SK-N-SH treated with all-trans-retinoic acid at 6 μM for 48 hours (cell line): ENCODE measurements around the gene SMC6.

Source experiments
- ATAC-seq: fragments of 200-7000 bp; cut with Tn5 transposase; 3 replicates; pipeline ENCODE4 v1.9.1; 2020; ENCODE audit warnings: mild to moderate bottlenecking, moderate library complexity
- ARNTL ChIP-seq: fragments of 450-650 bp; formaldehyde crosslinking; IDR thresholded peaks from 2 replicates; pipeline ENCODE4 v1.5.0; 2020; ENCODE audit warnings: low read depth, mild to moderate bottlenecking, moderate library complexity, borderline replicate concordance
- BACH2 ChIP-seq: fragments of 250-450 bp; sonication (Bioruptor Pico); IDR thresholded peaks from 2 replicates; pipeline ENCODE4 v1.9.0; 2021; ENCODE audit warnings: mild to moderate bottlenecking, borderline replicate concordance
- CREB5 ChIP-seq: fragments of 250-450 bp; sonication (Bioruptor Pico); IDR thresholded peaks from 2 replicates; pipeline ENCODE4 v1.5.1; 2020; ENCODE audit warnings: low read depth, mild to moderate bottlenecking, moderate library complexity
- CSDC2 ChIP-seq: fragments of 250-450 bp; sonication (Bioruptor Pico); IDR thresholded peaks from 2 replicates; pipeline ENCODE4 v1.5.0; 2020; ENCODE audit warnings: mild to moderate bottlenecking, moderate library complexity
- CSRNP3 ChIP-seq: fragments of 250-450 bp; sonication (Bioruptor Pico); IDR thresholded peaks from 2 replicates; pipeline ENCODE4 v1.5.1; 2021; ENCODE audit warnings: mild to moderate bottlenecking, moderate library complexity
- ESRRG ChIP-seq: fragments of 250-450 bp; sonication (Bioruptor Pico); IDR thresholded peaks from 2 replicates; pipeline ENCODE4 v1.6.1; 2021; ENCODE audit warnings: mild to moderate bottlenecking
- GLIS3 ChIP-seq: fragments of 250-450 bp; sonication (Bioruptor Pico); IDR thresholded peaks from 2 replicates; pipeline ENCODE4 v1.5.0; 2020; ENCODE audit warnings: mild to moderate bottlenecking, moderate library complexity
- ISL1 ChIP-seq: fragments of 250-450 bp; sonication (Bioruptor Pico); IDR thresholded peaks from 2 replicates; pipeline ENCODE4 v2.1.2; 2022; ENCODE audit warnings: mild to moderate bottlenecking, moderate library complexity
- OSR1 ChIP-seq: fragments of 250-450 bp; sonication (Bioruptor Pico); IDR thresholded peaks from 2 replicates; pipeline ENCODE4 v1.8.0; 2022; ENCODE audit warnings: moderate library complexity, mild to moderate bottlenecking, inconsistent platforms
- PATZ1 ChIP-seq: fragments of 250-450 bp; sonication (Bioruptor Pico); IDR thresholded peaks from 2 replicates; pipeline ENCODE4 v1.8.0; 2020; ENCODE audit warnings: mild to moderate bottlenecking, moderate library complexity, borderline replicate concordance
- POU6F1 ChIP-seq: fragments of 250-450 bp; sonication (Bioruptor Pico); IDR thresholded peaks from 2 replicates; pipeline ENCODE4 v1.8.0; 2021; ENCODE audit warnings: low read depth, mild to moderate bottlenecking, moderate library complexity, borderline replicate concordance
- PPARA ChIP-seq: fragments of 250-450 bp; sonication (Bioruptor Pico); IDR thresholded peaks from 2 replicates; pipeline ENCODE4 v1.5.0; 2020; ENCODE audit warnings: mild to moderate bottlenecking, borderline replicate concordance
- RARB ChIP-seq: fragments of 250-450 bp; sonication (Bioruptor Pico); IDR thresholded peaks from 2 replicates; pipeline ENCODE4 v1.8.0; 2021; ENCODE audit warnings: mild to moderate bottlenecking, moderate library complexity
- SNAI2 ChIP-seq: fragments of 250-450 bp; sonication (Bioruptor Pico); IDR thresholded peaks from 2 replicates; pipeline ENCODE4 v1.5.0; 2020; ENCODE audit warnings: mild to moderate bottlenecking, moderate library complexity
- TCF4 ChIP-seq: fragments of 250-450 bp; sonication (Bioruptor Pico); IDR thresholded peaks from 2 replicates; pipeline ENCODE4 v1.8.0; 2021; ENCODE audit warnings: mild to moderate bottlenecking, moderate library complexity, borderline replicate concordance
- TSHZ2 ChIP-seq: fragments of 250-450 bp; sonication (Bioruptor Pico); IDR thresholded peaks from 2 replicates; pipeline ENCODE4 v1.5.0; 2020; ENCODE audit warnings: mild to moderate bottlenecking, moderate library complexity
- ZC3H10 ChIP-seq: fragments of 250-450 bp; sonication (Bioruptor Pico); IDR thresholded peaks from 2 replicates; pipeline ENCODE4 v1.5.1; 2021; ENCODE audit warnings: mild to moderate bottlenecking, moderate library complexity
- ZFP3 ChIP-seq: fragments of 250-450 bp; sonication (Bioruptor Pico); IDR thresholded peaks from 2 replicates; pipeline ENCODE4 v1.5.0; 2020; ENCODE audit warnings: mild to moderate bottlenecking, moderate library complexity
- ZFP30 ChIP-seq: fragments of 450-650 bp; formaldehyde crosslinking; IDR thresholded peaks from 2 replicates; pipeline ENCODE4 v1.5.0; 2022; ENCODE audit warnings: mild to moderate bottlenecking, moderate library complexity
- ZNF565 ChIP-seq: fragments of 450-650 bp; formaldehyde crosslinking; conservative IDR thresholded peaks from 2 replicates; pipeline ENCODE4 v1.5.0; 2020; ENCODE audit warnings: low read depth, mild to moderate bottlenecking, moderate library complexity
- ZNF70 ChIP-seq: fragments of 450-650 bp; formaldehyde crosslinking; IDR thresholded peaks from 2 replicates; pipeline ENCODE4 v1.5.0; 2020; ENCODE audit warnings: mild to moderate bottlenecking, moderate library complexity
- ZNF8 ChIP-seq: fragments of 450-650 bp; formaldehyde crosslinking; IDR thresholded peaks from 2 replicates; pipeline ENCODE4 v1.5.0; 2020; ENCODE audit warnings: mild to moderate bottlenecking, moderate library complexity

The SMC6 gene

GRCh38 chr2:17790536-17790935, 36.9 kb upstream of the SMC6 start:
- ATAC-seq = no peak

GRCh38 chr2:17788773-17789172, 35.2 kb upstream of the SMC6 start:
- no peak for TF ChIP-seq BACH2 (CRISPR knock-in tag)
- no peak for TF ChIP-seq ZNF8 (CRISPR knock-in tag)
- no peak for TF ChIP-seq PPARA (CRISPR knock-in tag)
- TF ChIP-seq TCF4 (CRISPR knock-in tag) = peak; percentile 70; the same call in 1 of the 2 replicates
- TF ChIP-seq ZC3H10 (CRISPR knock-in tag) = no peak
- TF ChIP-seq ZNF565 (CRISPR knock-in tag) = no peak
- no peak for TF ChIP-seq RARB (CRISPR knock-in tag)
- ATAC-seq = no peak; the same call in 2 of the 3 replicates

More at GRCh38 chr2:17790536-17790935, 36.9 kb upstream of the SMC6 start:
- TF ChIP-seq ISL1 (CRISPR knock-in tag) (no peak), ZNF565 (CRISPR knock-in tag) (no peak)

GRCh38 chr2:17786727-17787126, 33.1 kb upstream of the SMC6 start:
- ATAC-seq = no peak
- TF ChIP-seq TCF4 (CRISPR knock-in tag) = no peak
- TF ChIP-seq ZNF70 (CRISPR knock-in tag) = no peak
- no peak for TF ChIP-seq BACH2 (CRISPR knock-in tag)
- no peak for TF ChIP-seq ARNTL (CRISPR knock-in tag)
- no peak for TF ChIP-seq SNAI2 (CRISPR knock-in tag)
- TF ChIP-seq ZFP3 (CRISPR knock-in tag) = no peak
- TF ChIP-seq ZC3H10 (CRISPR knock-in tag) = no peak
- TF ChIP-seq OSR1 (CRISPR knock-in tag) = no peak
- no peak for TF ChIP-seq ISL1 (CRISPR knock-in tag)
- no peak for TF ChIP-seq RARB (CRISPR knock-in tag)
- TF ChIP-seq ESRRG (CRISPR knock-in tag) = no peak
- no peak for TF ChIP-seq ZNF8 (CRISPR knock-in tag)
- TF ChIP-seq CSDC2 = no peak
- TF ChIP-seq, all 23 proteins: peak for 0

- TF ChIP-seq ESRRG (CRISPR knock-in tag) = no peak
- TF ChIP-seq RARB (CRISPR knock-in tag) = no peak
- TF ChIP-seq OSR1 (CRISPR knock-in tag) = no peak
- no peak for ATAC-seq
These were observed 27.9 kb upstream of the SMC6 start for GRCh38 chr2:17781482-17781881.

GRCh38 chr2:17780546-17780945, 26.9 kb upstream of the SMC6 start:
- no peak for TF ChIP-seq ESRRG (CRISPR knock-in tag)
- TF ChIP-seq PATZ1 (CRISPR knock-in tag) = no peak
- TF ChIP-seq CSDC2 = no peak
- no peak for TF ChIP-seq TCF4 (CRISPR knock-in tag)
- TF ChIP-seq OSR1 (CRISPR knock-in tag) = no peak
- no peak for TF ChIP-seq ZFP3 (CRISPR knock-in tag)
- TF ChIP-seq ZC3H10 (CRISPR knock-in tag) = no peak
- TF ChIP-seq POU6F1 (CRISPR knock-in tag) = no peak
- no peak for TF ChIP-seq ZFP30 (CRISPR knock-in tag)
- TF ChIP-seq GLIS3 (CRISPR knock-in tag) = no peak
- TF ChIP-seq ISL1 (CRISPR knock-in tag) = no peak
- no peak for TF ChIP-seq ZNF70 (CRISPR knock-in tag)
- TF ChIP-seq PPARA (CRISPR knock-in tag) = no peak
- no peak for TF ChIP-seq RARB (CRISPR knock-in tag)
- TF ChIP-seq SNAI2 (CRISPR knock-in tag) = no peak
- no peak for TF ChIP-seq ARNTL (CRISPR knock-in tag)
- no peak for TF ChIP-seq ZNF8 (CRISPR knock-in tag)
- TF ChIP-seq CSRNP3 = no peak
- no peak for TF ChIP-seq CREB5 (CRISPR knock-in tag)
- no peak for TF ChIP-seq TSHZ2 (CRISPR knock-in tag)
- TF ChIP-seq, all 23 proteins: peak for 0
- ATAC-seq = no peak
